ENCODE results near the gene SRC.

Gene SRC

DNA sequence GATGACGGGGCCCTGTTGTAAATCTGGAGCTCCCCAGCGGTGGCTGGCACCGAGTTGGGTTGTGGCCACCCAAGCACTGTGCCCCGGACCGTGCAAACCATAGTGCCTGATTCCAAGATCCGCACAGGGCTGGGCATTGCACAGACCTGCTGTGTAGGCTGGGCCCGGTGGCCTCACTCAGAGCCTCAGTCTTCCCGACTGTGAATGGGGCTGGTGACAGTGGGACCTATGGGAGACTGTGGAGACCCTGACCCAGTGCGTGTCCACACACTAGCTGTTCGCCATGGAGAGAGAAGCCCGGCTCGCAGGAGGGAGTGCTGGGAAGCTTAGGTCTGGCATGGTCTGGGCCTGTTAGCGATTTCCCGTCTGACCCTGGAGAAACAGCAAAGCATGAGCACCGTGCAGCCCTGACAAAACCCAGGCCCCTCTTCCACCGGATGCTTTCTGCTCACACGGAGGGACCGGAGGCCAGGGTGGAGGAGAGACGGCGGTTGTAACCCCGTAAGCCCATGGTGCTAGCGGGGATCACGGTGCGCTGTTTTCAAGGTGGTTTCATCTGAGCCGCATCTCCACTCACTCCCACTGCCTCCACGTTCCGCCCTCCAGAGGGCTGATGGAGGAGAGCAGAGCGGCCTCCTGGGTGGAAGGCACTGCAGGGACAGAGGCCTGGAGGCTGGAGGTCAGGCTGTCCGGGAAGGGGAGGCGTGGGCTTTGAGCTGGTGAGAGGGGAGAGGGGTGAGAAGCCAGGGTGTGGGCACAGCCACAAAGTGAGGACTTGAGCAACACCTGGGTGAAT is 52.2 kb downstream of the SRC start:
- in situ Hi-C loops (cut with MboI; ENCODE audit: low pct_unique_long_range_greater_than_20kb, low sequenced_read_pairs, unreplicated experiment) = no loop called here
- DNase-seq (ENCODE audit: low spot score) = no peak
- TF ChIP-seq, protein P1, sequence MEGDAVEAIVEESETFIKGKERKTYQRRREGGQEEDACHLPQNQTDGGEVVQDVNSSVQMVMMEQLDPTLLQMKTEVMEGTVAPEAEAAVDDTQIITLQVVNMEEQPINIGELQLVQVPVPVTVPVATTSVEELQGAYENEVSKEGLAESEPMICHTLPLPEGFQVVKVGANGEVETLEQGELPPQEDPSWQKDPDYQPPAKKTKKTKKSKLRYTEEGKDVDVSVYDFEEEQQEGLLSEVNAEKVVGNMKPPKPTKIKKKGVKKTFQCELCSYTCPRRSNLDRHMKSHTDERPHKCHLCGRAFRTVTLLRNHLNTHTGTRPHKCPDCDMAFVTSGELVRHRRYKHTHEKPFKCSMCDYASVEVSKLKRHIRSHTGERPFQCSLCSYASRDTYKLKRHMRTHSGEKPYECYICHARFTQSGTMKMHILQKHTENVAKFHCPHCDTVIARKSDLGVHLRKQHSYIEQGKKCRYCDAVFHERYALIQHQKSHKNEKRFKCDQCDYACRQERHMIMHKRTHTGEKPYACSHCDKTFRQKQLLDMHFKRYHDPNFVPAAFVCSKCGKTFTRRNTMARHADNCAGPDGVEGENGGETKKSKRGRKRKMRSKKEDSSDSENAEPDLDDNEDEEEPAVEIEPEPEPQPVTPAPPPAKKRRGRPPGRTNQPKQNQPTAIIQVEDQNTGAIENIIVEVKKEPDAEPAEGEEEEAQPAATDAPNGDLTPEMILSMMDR (IDR thresholded peaks at IDR 0.05; ENCODE audit: extremely low read depth, insufficient read depth, missing control alignments) = no peak

GRCh38 chr20:37398750-37399621 is 53.0 kb downstream of the SRC start:
- in situ Hi-C loops (cut with MboI; ENCODE audit: low pct_unique_long_range_greater_than_20kb, low sequenced_read_pairs, unreplicated experiment) = no loop called here
- TF ChIP-seq, protein P1 (IDR thresholded peaks at IDR 0.05; ENCODE audit: extremely low read depth, insufficient read depth, missing control alignments) = no peak
- no peak for DNase-seq (ENCODE audit: low spot score)

DNA sequence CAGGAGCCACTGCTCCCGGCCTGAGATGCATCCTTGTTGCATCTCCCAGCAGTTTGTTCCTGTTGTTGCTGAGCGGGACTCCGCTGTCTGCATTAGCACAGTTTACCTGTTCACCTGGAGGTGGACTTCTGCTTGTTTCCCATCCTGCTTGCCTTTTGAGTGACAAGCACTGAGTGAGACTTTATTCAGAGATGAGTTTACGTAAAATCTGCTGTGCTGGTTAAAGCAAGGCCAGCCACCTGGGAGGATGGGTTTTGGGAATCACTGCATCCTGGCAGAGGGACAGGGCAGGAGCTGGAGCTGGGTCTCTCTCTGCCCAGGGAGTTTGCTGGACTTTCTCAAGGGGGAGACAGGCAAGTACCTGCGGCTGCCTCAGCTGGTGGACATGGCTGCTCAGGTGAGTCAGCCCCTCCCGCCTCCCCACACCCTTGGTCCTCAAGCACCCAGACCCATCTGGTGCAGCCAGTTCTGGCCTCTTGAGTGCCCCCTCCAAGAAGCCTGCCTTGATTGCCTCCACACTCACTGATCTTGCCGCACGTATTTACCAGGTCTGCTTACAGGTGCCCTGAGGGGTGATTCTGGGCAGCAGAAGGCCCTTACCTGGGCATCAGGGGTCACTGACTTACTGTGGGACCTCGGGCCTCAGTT is 55.5 kb downstream of the SRC start:
- DNase-seq (ENCODE audit: low spot score) = no peak
- in situ Hi-C loops (cut with MboI; ENCODE audit: low pct_unique_long_range_greater_than_20kb, low sequenced_read_pairs, unreplicated experiment) = loop anchor here (10.0 kb wide), 1 partner anchor 123 kb away; the partner anchor contains the start of genes BLCAP and NNAT

DNA sequence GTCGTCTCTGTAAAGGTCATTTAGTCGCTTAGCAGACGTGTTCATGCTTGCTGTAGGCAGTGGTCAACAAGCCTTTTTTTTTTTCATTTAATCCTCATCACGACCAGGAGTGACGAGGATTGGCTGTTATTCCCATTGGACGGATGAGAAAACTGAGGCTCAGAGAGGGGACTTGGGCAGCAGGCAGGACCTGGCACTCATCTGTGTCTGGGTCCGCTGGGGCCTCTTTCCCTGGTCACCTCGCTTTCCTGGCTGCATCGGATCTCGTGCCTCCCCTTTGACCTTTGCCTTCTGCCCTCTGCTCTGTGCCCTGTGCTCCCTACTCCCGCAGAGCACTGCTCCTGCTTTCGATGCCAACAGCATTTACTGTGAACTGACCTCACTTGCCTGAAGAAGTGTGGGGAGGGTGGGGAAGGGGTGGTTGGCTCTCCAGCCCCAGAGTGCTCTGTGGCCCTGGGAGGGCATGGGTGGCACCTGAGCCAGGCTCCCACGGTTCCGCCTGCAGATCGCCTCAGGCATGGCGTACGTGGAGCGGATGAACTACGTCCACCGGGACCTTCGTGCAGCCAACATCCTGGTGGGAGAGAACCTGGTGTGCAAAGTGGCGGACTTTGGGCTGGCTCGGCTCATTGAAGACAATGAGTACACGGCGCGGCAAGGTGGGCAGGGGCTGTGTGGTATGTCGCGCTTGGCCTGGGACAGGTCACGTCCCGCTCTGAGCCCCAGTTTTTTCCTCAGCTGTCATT is 56.2 kb downstream of the SRC start:
- TF ChIP-seq, protein P1 (IDR thresholded peaks at IDR 0.05; ENCODE audit: extremely low read depth, insufficient read depth, missing control alignments) = no peak
- no peak for DNase-seq (ENCODE audit: low spot score)
- in situ Hi-C loops (cut with MboI; ENCODE audit: low pct_unique_long_range_greater_than_20kb, low sequenced_read_pairs, unreplicated experiment) = loop anchor here (10.0 kb wide), 1 partner anchor 123 kb away; the partner anchor contains the start of genes BLCAP and NNAT

More for the DNA sequence above, 55.5 kb downstream of the SRC start:
- TF ChIP-seq, protein P1 (IDR thresholded peaks at IDR 0.05; ENCODE audit: extremely low read depth, insufficient read depth, missing control alignments) = no peak

DNA sequence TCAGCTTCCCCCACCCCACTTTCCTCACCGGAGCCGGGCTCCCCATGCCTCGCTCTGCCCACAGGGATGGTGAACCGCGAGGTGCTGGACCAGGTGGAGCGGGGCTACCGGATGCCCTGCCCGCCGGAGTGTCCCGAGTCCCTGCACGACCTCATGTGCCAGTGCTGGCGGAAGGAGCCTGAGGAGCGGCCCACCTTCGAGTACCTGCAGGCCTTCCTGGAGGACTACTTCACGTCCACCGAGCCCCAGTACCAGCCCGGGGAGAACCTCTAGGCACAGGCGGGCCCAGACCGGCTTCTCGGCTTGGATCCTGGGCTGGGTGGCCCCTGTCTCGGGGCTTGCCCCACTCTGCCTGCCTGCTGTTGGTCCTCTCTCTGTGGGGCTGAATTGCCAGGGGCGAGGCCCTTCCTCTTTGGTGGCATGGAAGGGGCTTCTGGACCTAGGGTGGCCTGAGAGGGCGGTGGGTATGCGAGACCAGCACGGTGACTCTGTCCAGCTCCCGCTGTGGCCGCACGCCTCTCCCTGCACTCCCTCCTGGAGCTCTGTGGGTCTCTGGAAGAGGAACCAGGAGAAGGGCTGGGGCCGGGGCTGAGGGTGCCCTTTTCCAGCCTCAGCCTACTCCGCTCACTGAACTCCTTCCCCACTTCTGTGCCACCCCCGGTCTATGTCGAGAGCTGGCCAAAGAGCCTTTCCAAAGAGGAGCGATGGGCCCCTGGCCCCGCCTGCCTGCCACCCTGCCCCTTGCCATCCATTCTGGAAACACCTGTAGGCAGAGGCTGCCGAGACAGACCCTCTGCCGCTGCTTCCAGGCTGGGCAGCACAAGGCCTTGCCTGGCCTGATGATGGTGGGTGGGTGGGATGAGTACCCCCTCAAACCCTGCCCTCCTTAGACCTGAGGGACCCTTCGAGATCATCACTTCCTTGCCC is 57.4 kb downstream of the SRC start:
- TF ChIP-seq, protein P1 (IDR thresholded peaks at IDR 0.05; ENCODE audit: extremely low read depth, insufficient read depth, missing control alignments) = no peak
- DNase-seq (ENCODE audit: low spot score) = no peak
- in situ Hi-C loops (cut with MboI; ENCODE audit: low pct_unique_long_range_greater_than_20kb, low sequenced_read_pairs, unreplicated experiment) = loop anchor here (10.0 kb wide), 1 partner anchor 121 kb away; the partner anchor contains the start of genes BLCAP and NNAT
